ENCODE data around the gene AGPAT1.

DNA sequence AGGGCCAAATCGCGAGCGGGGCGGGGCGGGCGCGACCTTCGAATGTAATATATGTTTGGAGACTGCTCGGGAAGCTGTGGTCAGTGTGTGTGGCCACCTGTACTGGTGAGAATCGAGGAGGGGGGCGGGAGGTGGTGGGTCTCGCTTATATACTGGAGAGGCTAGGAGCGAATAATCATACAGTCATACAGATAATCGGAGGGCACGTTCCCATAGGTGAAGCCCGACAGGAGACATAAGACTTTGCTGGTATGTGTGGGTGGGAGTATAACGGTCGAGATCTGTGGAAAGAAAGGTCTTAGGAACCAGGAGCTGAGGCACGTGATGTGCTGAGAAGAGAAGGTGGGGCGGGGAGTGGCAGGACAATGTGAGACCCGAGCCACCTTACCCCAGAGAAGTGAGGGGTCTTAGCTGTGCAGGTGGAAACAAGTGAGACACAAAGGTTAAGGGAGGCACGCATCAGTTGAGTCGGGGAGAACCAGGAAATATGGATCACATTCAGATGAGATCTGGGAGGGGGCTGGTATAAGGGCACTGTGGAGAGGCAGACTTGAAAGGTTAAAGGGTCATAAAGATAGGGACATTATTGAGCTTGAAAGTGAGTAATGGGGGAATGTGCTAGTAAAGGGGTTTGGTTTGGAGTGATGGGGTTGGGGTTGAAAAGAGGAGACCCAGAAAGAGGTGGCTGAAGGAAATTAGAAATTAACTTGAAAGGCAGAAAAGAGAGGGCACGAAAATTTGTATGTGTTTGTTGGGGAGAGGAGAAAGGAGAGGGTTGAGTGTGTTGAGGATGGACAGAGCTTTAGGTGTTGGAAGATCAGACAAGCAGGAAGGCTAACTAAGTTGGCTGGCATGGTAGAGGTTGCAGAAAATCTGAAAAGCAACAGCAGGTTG, 2.9 kb upstream of the AGPAT1 start:
- TF ChIP-seq, protein P1, sequence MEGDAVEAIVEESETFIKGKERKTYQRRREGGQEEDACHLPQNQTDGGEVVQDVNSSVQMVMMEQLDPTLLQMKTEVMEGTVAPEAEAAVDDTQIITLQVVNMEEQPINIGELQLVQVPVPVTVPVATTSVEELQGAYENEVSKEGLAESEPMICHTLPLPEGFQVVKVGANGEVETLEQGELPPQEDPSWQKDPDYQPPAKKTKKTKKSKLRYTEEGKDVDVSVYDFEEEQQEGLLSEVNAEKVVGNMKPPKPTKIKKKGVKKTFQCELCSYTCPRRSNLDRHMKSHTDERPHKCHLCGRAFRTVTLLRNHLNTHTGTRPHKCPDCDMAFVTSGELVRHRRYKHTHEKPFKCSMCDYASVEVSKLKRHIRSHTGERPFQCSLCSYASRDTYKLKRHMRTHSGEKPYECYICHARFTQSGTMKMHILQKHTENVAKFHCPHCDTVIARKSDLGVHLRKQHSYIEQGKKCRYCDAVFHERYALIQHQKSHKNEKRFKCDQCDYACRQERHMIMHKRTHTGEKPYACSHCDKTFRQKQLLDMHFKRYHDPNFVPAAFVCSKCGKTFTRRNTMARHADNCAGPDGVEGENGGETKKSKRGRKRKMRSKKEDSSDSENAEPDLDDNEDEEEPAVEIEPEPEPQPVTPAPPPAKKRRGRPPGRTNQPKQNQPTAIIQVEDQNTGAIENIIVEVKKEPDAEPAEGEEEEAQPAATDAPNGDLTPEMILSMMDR (IDR thresholded peaks at IDR 0.05) = no peak
- no peak for TF ChIP-seq POLR2AphosphoS5 (IDR thresholded peaks at IDR 0.05)

Measured in upper lobe of left lung (tissue), 4 donors.